Tibial artery (tissue), 4 donors: ENCODE results near the gene TCF4.
A peak's percentile ranks its signal among the peaks of the same experiment; 100 is the strongest.

Experiments used
- DNase-seq, 2 donors: peaks; one replicate each; pipeline ENCODE4 v3.0.0-alpha.2; 2019
- H3K27ac ChIP-seq, 2 donors: fragments of 200-600 bp; sonication (generic) in 1 of 2; 1 replicate in 1 of 2; 2 replicates in 1 of 2; pipeline ENCODE4 v1.5.1; 2018 to 2019; ENCODE audit warnings: mild to moderate bottlenecking in 1 of 2
- H3K27me3 ChIP-seq, 2 donors: fragments of 200-600 bp; sonication (generic) in 1 of 2; one replicate each; pipeline versions ENCODE4 v1.5.1 to v1.6.0; 2016 to 2019
- H3K36me3 ChIP-seq, 3 donors: fragments of 200-600 bp; sonication (generic) in 2 of 3; one replicate each; pipeline ENCODE4 v1.5.1; 2016 to 2019; ENCODE audit warnings: mild to moderate bottlenecking in 2 of 3
- H3K4me1 ChIP-seq, 4 donors: fragments of 200-600 bp; sonication (generic) in 2 of 4; 1 replicate in 3 of 4; 2 replicates in 1 of 4; pipeline ENCODE4 v1.5.1; 2016 to 2019
- H3K4me3 ChIP-seq, 2 donors: fragments of 200-600 bp; sonication (generic) in 1 of 2; 1 replicate in 1 of 2; 2 replicates in 1 of 2; pipeline ENCODE4 v1.5.1; 2018 to 2019; ENCODE audit warnings: mild to moderate bottlenecking in 2 of 2
- H3K9me3 ChIP-seq, 3 donors: fragments of 200-600 bp; sonication (generic) in 1 of 3; one replicate each; pipeline ENCODE4 v1.5.1; 2016 to 2019
- intact Hi-C: fragments of 100-400 bp; cut with DNase I; formaldehyde crosslinking; loops from one replicate; pipeline ENCODE4 v1.15.0; 2023; ENCODE audit warnings: low total_unique reads
- TF ChIP-seq, protein P1 (sequence below), 2 experiments: fragments of 200-600 bp in 1 of 2; fragments of 450-650 bp in 1 of 2; IDR thresholded peaks; one replicate each; pipeline ENCODE4 v1.5.1; 2017 to 2019; ENCODE audit warnings: antibody characterized with exemption in 2 of 2, mild to moderate bottlenecking in 1 of 2, moderate library complexity in 1 of 2

Gene TCF4

DNA sequence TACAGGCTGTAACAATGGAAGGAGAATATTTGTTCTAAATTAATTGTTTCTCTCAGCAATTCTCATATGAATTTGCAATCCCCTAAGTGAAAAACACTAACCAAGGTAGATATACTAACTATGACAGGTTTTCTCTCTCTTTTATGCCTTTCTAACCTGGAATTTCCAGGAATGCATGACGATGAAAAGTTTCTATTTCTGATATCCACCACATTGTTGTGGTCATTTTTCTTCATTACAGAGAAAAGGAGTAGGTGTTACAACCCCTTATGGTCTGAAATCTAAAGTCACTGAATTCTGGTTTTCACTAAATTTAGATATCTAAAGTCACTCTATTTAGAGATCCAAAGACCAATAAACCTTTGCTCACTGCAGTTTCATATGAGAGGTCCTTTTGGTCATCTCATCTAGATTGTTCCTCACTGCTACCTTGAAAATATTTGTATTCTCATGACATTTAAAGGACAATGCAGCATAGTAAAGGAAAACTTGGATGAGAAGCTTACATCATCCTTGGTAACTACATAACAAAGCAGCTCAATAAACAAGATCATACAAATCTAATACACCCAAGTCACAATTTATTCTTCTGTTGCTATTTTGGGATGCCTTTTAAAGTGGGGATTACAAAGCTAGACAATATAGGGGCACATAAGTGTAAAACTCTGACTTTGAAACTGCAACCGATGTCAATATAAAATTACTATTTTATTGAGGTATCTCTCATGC, 85.8 kb downstream of the TCF4 start:
- Histone ChIP-seq H3K4me3 (no peak overlapping the region), H3K27ac (no peak overlapping the region), H3K27me3 (no peaks in the 10 kb centered on the region), H3K9me3 (no peaks in the 10 kb centered on the region), H3K4me1 (peaks cover 0 to 10% (median 3%) of the 10 kb centered on the region in 4 donors), H3K36me3 (no peaks in the 10 kb centered on the region)
- DNase-seq, result no peak
- intact Hi-C loops, result no loop called here
- TF ChIP-seq, protein P1, sequence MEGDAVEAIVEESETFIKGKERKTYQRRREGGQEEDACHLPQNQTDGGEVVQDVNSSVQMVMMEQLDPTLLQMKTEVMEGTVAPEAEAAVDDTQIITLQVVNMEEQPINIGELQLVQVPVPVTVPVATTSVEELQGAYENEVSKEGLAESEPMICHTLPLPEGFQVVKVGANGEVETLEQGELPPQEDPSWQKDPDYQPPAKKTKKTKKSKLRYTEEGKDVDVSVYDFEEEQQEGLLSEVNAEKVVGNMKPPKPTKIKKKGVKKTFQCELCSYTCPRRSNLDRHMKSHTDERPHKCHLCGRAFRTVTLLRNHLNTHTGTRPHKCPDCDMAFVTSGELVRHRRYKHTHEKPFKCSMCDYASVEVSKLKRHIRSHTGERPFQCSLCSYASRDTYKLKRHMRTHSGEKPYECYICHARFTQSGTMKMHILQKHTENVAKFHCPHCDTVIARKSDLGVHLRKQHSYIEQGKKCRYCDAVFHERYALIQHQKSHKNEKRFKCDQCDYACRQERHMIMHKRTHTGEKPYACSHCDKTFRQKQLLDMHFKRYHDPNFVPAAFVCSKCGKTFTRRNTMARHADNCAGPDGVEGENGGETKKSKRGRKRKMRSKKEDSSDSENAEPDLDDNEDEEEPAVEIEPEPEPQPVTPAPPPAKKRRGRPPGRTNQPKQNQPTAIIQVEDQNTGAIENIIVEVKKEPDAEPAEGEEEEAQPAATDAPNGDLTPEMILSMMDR (IDR thresholded peaks at IDR 0.05), result no peak

DNA sequence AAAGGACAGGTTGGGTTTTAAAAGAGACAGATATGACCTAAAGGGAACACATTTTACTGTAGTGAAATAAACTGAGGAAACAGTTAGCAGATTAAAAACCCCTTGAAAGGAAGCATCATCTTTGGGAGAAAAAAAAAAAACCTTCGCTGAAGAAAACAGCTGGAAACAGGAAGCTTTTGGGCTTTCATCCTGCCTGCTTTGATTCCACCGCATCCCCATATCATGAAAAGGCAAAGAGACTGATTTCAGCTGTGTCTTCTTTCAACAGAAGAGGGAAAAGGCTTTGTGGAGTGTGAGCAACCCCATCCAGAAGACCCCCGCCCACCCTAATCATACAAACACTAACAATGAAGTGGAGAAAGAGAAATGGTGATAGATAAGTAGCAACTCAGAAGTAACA, 86.4 kb downstream of the TCF4 start:
- Histone ChIP-seq H3K4me3 (no peak overlapping the region), H3K9me3 (no peaks in the 10 kb centered on the region), H3K36me3 (no peaks in the 10 kb centered on the region), H3K27me3 (no peaks in the 10 kb centered on the region), H3K27ac (no peak overlapping the region), H3K4me1 (peaks cover 0 to 10% (median 3%) of the 10 kb centered on the region in 4 donors)
- intact Hi-C loops, result no loop called here
- no peak for DNase-seq
- TF ChIP-seq, protein P1 (IDR thresholded peaks at IDR 0.05), result no peak

- H3K27me3 ChIP-seq, result no peaks in the 10 kb centered on the region
- H3K4me1 ChIP-seq, result peaks cover 0 to 10% (median 3%) of the 10 kb centered on the region in 4 donors
- peak overlapping the region in 1 of 2 donors; percentile 27 for H3K27ac ChIP-seq
- no peak for DNase-seq
- no peak overlapping the region for H3K4me3 ChIP-seq
- TF ChIP-seq, protein P1 (IDR thresholded peaks at IDR 0.05), result no peak
- no peaks in the 10 kb centered on the region for H3K9me3 ChIP-seq
- H3K36me3 ChIP-seq, result no peaks in the 10 kb centered on the region
- intact Hi-C loops, result no loop called here
These were observed 87.5 kb downstream of the TCF4 start for GRCh38 chr18:55500316-55501086.

- H3K9me3 ChIP-seq, result no peaks in the 10 kb centered on the region
- DNase-seq, result no peak
- intact Hi-C loops, result no loop called here
- TF ChIP-seq, protein P1 (IDR thresholded peaks at IDR 0.05), result no peak
- no peak overlapping the region for H3K4me3 ChIP-seq
- H3K36me3 ChIP-seq, result no peaks in the 10 kb centered on the region
- peaks cover 0 to 10% (median 3%) of the 10 kb centered on the region in 4 donors for H3K4me1 ChIP-seq
- no peak overlapping the region for H3K27ac ChIP-seq
- no peaks in the 10 kb centered on the region for H3K27me3 ChIP-seq
These were observed 88.5 kb downstream of the TCF4 start for GRCh38 chr18:55499526-55499925.

DNA sequence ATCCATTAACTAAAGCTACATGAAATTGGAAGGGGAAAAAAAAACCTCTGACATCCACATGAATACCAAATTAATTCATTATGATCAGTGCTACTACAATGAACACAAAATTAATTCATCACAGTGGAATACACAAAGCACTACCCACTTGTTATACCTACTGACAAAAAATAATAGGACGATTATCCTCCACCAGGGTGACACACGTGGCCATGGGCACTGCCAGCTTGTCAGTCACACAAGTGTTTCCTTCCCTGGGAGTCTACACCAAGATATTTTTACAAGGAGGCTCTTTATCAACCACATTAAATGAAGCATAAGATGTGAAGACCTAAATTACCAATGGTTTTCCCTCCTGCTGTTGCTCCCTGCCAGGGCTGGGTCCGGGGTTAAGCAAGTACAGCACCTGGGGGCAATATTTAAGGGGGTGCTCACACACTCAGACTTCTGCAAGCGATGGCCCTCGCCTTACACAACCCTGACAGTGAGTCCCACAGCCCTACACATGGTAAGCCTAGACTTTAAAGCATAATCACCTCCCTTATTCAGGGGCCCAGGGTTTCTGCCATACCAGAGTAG, 90.1 kb downstream of the TCF4 start:
- intact Hi-C loops, result no loop called here
- TF ChIP-seq, protein P1 (IDR thresholded peaks at IDR 0.05), result no peak
- DNase-seq, result no peak
- Histone ChIP-seq H3K27me3 (no peaks in the 10 kb centered on the region), H3K9me3 (no peaks in the 10 kb centered on the region), H3K36me3 (no peaks in the 10 kb centered on the region), H3K4me1 (peaks cover 0 to 10% (median 3%) of the 10 kb centered on the region in 4 donors), H3K4me3 (no peak overlapping the region), H3K27ac (no peak overlapping the region)
